Endothelial cell of umbilical vein (primary cell): Measurements from ENCODE around the gene CD63. TPM values are rescaled to one million over a fixed set of nuclear protein-coding genes. Genes with fewer than 3 reads are reported as not detected.

Experiments used
- BruUV-seq: library from RNA; stranded (reverse); fragments of 400-500 nt; replicated peaks from 2 replicates; lab custom pipeline; 2021; lab: Mats Ljungman, UMichigan
- CTCF ChIA-PET: fragments of 300-600, 350-600 bp; sonication (Branson Sonifier 250); formaldehyde crosslinking; loops from one replicate; lab custom pipeline; 2021; ENCODE audit warnings: antibody characterized with exemption, inconsistent platforms; lab: Charles Lee
- POLR2A ChIA-PET: fragments of 300-600, 350-600 bp; sonication (Branson Sonifier 250); formaldehyde crosslinking; loops from one replicate; lab custom pipeline; 2021; ENCODE audit warnings: antibody characterized with exemption, inconsistent platforms; lab: Charles Lee
- DNase-seq: peaks from one replicate; pipeline ENCODE4 v3.0.0-alpha.2; 2011; ENCODE audit warnings: low read depth, low spot score
- FAIRE-seq: peaks from 2 replicates; lab custom pipeline; 2011; peaks lifted over from hg19 to GRCh38; lab: Jason Lieb, UNC
- H2AFZ ChIP-seq: 2 replicates; pipeline ENCODE4 v1.6.0; 2012; ENCODE audit warnings: low read depth, low read length, control low read depth, inconsistent platforms
- H3K27ac ChIP-seq: 2 replicates; pipeline ENCODE4 v1.5.1; 2011; ENCODE audit warnings: low read depth, mild to moderate bottlenecking, control low read depth, low read length, moderate library complexity; ENCODE audit not compliant: insufficient read depth
- H3K27me3 ChIP-seq, 2 experiments: 2 replicates each; pipeline versions ENCODE4 v1.6.0 to v1.6.1; 2011; ENCODE audit warnings: low read length in 2 of 2, mixed read lengths in 1 of 2; ENCODE audit not compliant: control insufficient read depth in 2 of 2, insufficient read depth in 2 of 2
- H3K36me3 ChIP-seq, 2 experiments: 2 replicates in 1 of 2; 3 replicates in 1 of 2; pipeline ENCODE4 v1.5.1; 2011; ENCODE audit warnings: low read length in 2 of 2, mild to moderate bottlenecking in 1 of 2, moderate library complexity in 1 of 2; ENCODE audit not compliant: control insufficient read depth in 2 of 2, insufficient read depth in 2 of 2; ENCODE audit errors: extremely low read depth in 1 of 2
- H3K4me1 ChIP-seq: 3 replicates; pipeline ENCODE4 v1.5.1; 2011; ENCODE audit warnings: mild to moderate bottlenecking, low read length; ENCODE audit not compliant: control insufficient read depth, insufficient read depth; ENCODE audit errors: extremely low read depth
- H3K4me2 ChIP-seq: 2 replicates; pipeline ENCODE4 v1.6.1; 2011; ENCODE audit warnings: low read length, control low read depth, mixed read lengths; ENCODE audit not compliant: insufficient read depth
- H3K4me3 ChIP-seq, 3 experiments: fragments of 200-600 bp in 1 of 3; sonication (generic), shearing (Covaris generic) in 1 of 3; replicated peaks in 1 of 3; 2 replicates each; pipeline ENCODE4 v1.5.1; 2011 to 2016; ENCODE audit warnings: control low read depth in 3 of 3, low read length in 3 of 3, mild to moderate bottlenecking in 2 of 3, inconsistent platforms in 1 of 3, low read depth in 1 of 3, moderate library complexity in 1 of 3; ENCODE audit not compliant: insufficient read depth in 1 of 3
- H3K79me2 ChIP-seq: 2 replicates; pipeline ENCODE4 v1.6.0; 2012; ENCODE audit warnings: low read length, inconsistent platforms; ENCODE audit not compliant: control insufficient read depth, insufficient read depth
- H3K9ac ChIP-seq: replicated peaks from 2 replicates; pipeline ENCODE3; 2011; ENCODE audit warnings: low read length, control low read depth; ENCODE audit not compliant: insufficient read depth; ENCODE audit errors: extremely low read depth
- H3K9me1 ChIP-seq: replicated peaks from 3 replicates; pipeline ENCODE4 v1.6.0; 2011; ENCODE audit warnings: mild to moderate bottlenecking, low read length; ENCODE audit not compliant: control insufficient read depth, insufficient read depth; ENCODE audit errors: extremely low read depth
- H3K9me3 ChIP-seq: replicated peaks from 2 replicates; pipeline ENCODE4 v1.5.1; 2012; ENCODE audit warnings: low read length, inconsistent platforms; ENCODE audit not compliant: control insufficient read depth, insufficient read depth
- H4K20me1 ChIP-seq: replicated peaks from 2 replicates; pipeline ENCODE3; 2011; ENCODE audit warnings: mild to moderate bottlenecking, low read length; ENCODE audit not compliant: control insufficient read depth, insufficient read depth; ENCODE audit errors: extremely low read depth
- EZH2 ChIP-seq: IDR thresholded peaks from 2 replicates; pipeline ENCODE4 v1.6.1; 2012; ENCODE audit warnings: borderline replicate concordance, low read depth, mild to moderate bottlenecking, moderate library complexity, low read length, inconsistent platforms; ENCODE audit not compliant: severe bottlenecking
- FOS ChIP-seq: IDR thresholded peaks from 2 replicates; pipeline ENCODE4 v1.6.1; 2011; ENCODE audit warnings: mild to moderate bottlenecking, low read length, moderate library complexity, borderline replicate concordance; ENCODE audit not compliant: insufficient read depth
- GATA2 ChIP-seq: IDR thresholded peaks from 2 replicates; pipeline ENCODE4 v1.7.0; 2011; ENCODE audit warnings: low read depth, mild to moderate bottlenecking, moderate library complexity, mixed read lengths, low read length; ENCODE audit not compliant: insufficient read length, insufficient read depth
- JUN ChIP-seq: IDR thresholded peaks from 2 replicates; pipeline ENCODE4 v1.6.1; 2011; ENCODE audit warnings: borderline replicate concordance, low read depth; ENCODE audit not compliant: insufficient read length, insufficient read depth
- MYC ChIP-seq: IDR thresholded peaks from one replicate; pipeline ENCODE4 v1.6.1; 2011; ENCODE audit warnings: mild to moderate bottlenecking, low read depth, low read length
- POLR2A ChIP-seq: IDR thresholded peaks from 2 replicates; pipeline ENCODE4 v1.6.1; 2012; ENCODE audit warnings: low read depth, mild to moderate bottlenecking, control low read depth, low read length
- POLR2AphosphoS5 ChIP-seq: IDR thresholded peaks from 2 replicates; pipeline ENCODE4 v1.6.1; 2012; ENCODE audit warnings: low read depth, mild to moderate bottlenecking, control low read depth, low read length, moderate library complexity; ENCODE audit not compliant: insufficient read depth
- dilution Hi-C: fragments of 300-500 bp; cut with MboI; formaldehyde crosslinking; loops from one replicate; pipeline ENCODE4 v1.15.0; 2019; ENCODE audit warnings: low sequenced_read_pairs; ENCODE audit not compliant: extremely low pct_ligation_motif_present
- intact Hi-C: fragments of 100-400 bp; cut with micrococcal nuclease; formaldehyde crosslinking; loops from one replicate; pipeline ENCODE4 v1.10.0; 2022
- polyA plus RNA-seq, 4 experiments: library from polyadenylated mRNA; depleted of rRNA in 3 of 4; stranded (reverse) in 3 of 4; unstranded in 1 of 4; fragments of >200 nt; gene quantifications; 2 replicates each; pipeline versions ENCODE4 v1.2.1 to v1.2.3, GENCODE V29; 2011 to 2012; ENCODE audit warnings: missing spikeins in 1 of 4
- total RNA-seq: library from RNA; stranded (reverse); gene quantifications from 2 replicates; pipeline ENCODE4 v1.2.3, GENCODE V29; 2021
- TF ChIP-seq, protein P1 (sequence below), 2 donors: IDR thresholded peaks; 1 replicate in 1 of 2; 2 replicates in 1 of 2; pipeline ENCODE4 v1.5.1; 2011; ENCODE audit warnings: low read length in 2 of 2, mild to moderate bottlenecking in 2 of 2, moderate library complexity in 2 of 2, control low read depth in 1 of 2, inconsistent platforms in 1 of 2, low read depth in 1 of 2; ENCODE audit not compliant: insufficient read depth in 1 of 2; ENCODE audit errors: extremely low read depth in 1 of 2
- TF ChIP-seq, protein P2 (sequence below): IDR thresholded peaks from 2 replicates; pipeline ENCODE4 v1.6.1; 2011; ENCODE audit not compliant: insufficient read depth, insufficient read length

Gene CD63
- total and polyA plus RNA-seq, 2 donors (not counting 3 experiments of a cell fraction or from before 2014, with no cell fraction given) = 1,054 to 1,429 TPM

DNA sequence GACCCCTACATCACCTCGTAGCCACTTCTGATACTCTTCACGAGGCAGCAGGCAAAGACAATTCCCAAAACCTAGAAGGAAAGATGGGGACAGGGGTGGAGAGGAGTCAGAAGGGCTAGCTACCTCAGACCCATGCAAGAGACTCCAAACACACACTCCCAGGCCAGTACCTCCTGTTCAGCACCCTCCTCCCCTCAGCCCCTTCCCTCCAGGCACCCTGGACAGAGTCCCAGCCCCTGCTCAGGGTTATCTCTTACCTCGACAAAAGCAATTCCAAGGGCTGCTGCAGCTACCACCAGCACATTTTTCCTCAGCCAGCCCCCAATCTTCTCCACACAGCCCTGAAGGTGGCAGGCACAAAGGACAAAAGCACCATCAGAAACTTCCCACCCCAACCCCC lies 3.3 kb downstream of the CD63 start:
- no TSS peak for BruUV-seq
- peaks cover 30% of the 10 kb centered on the region for H3K79me2 ChIP-seq
- dilution Hi-C loops = no loop called here
- ChIA-PET CTCF (interaction anchor here (1.1 to 11.1 kb wide), 4 partner anchors 12 to 304 kb away, joined by 3 to 151 read pairs (median 4); partner anchors contain the start of gene ITGA7), POLR2A (no interaction called here)
- intact Hi-C loops = no loop called here
- no peak overlapping the region for H2AFZ ChIP-seq
- TF ChIP-seq MYC (no peak), EZH2 (no peak), POLR2AphosphoS5 (no peak), POLR2A (no peak), GATA2 (no peak), JUN (no peak), FOS (no peak)
- TF ChIP-seq, protein P1, sequence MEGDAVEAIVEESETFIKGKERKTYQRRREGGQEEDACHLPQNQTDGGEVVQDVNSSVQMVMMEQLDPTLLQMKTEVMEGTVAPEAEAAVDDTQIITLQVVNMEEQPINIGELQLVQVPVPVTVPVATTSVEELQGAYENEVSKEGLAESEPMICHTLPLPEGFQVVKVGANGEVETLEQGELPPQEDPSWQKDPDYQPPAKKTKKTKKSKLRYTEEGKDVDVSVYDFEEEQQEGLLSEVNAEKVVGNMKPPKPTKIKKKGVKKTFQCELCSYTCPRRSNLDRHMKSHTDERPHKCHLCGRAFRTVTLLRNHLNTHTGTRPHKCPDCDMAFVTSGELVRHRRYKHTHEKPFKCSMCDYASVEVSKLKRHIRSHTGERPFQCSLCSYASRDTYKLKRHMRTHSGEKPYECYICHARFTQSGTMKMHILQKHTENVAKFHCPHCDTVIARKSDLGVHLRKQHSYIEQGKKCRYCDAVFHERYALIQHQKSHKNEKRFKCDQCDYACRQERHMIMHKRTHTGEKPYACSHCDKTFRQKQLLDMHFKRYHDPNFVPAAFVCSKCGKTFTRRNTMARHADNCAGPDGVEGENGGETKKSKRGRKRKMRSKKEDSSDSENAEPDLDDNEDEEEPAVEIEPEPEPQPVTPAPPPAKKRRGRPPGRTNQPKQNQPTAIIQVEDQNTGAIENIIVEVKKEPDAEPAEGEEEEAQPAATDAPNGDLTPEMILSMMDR (IDR thresholded peaks at IDR 0.05; ENCODE audit: extremely low read depth in 1 of 2, insufficient read depth in 1 of 2, low read depth in 1 of 2, low read length in 2 of 2) = no peak
- TF ChIP-seq, protein P2, sequence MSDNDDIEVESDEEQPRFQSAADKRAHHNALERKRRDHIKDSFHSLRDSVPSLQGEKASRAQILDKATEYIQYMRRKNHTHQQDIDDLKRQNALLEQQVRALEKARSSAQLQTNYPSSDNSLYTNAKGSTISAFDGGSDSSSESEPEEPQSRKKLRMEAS = no peak
- no peak overlapping the region for H3K27ac ChIP-seq
- H3K9ac ChIP-seq = no peak overlapping the region
- no peak for FAIRE-seq
- DNase-seq = no peak
- H3K27me3 ChIP-seq = no peaks in the 10 kb centered on the region
- H3K4me2 ChIP-seq = no peak overlapping the region
- H3K36me3 ChIP-seq = peaks cover 13 to 27% of the 10 kb centered on the region in 2 experiments
- H3K9me1 ChIP-seq = no peaks in the 10 kb centered on the region
- H4K20me1 ChIP-seq = no peaks in the 10 kb centered on the region
- peaks cover 25% of the 10 kb centered on the region for H3K4me1 ChIP-seq
- no peaks in the 10 kb centered on the region for H3K9me3 ChIP-seq
- H3K4me3 ChIP-seq = no peak overlapping the region
